NCI-H226 (cell line): ENCODE measurements around the gene TGFB1I1.
"Not testable (repeated sequence)": the region's sequence is repeated elsewhere in the genome, so short reads cannot be mapped to it uniquely, and the experiment has no call there.

ENCODE experiments used
- DNase-seq: peaks from one replicate; pipeline ENCODE4 v3.0.0-alpha.2; 2015

Gene TGFB1I1

DNA sequence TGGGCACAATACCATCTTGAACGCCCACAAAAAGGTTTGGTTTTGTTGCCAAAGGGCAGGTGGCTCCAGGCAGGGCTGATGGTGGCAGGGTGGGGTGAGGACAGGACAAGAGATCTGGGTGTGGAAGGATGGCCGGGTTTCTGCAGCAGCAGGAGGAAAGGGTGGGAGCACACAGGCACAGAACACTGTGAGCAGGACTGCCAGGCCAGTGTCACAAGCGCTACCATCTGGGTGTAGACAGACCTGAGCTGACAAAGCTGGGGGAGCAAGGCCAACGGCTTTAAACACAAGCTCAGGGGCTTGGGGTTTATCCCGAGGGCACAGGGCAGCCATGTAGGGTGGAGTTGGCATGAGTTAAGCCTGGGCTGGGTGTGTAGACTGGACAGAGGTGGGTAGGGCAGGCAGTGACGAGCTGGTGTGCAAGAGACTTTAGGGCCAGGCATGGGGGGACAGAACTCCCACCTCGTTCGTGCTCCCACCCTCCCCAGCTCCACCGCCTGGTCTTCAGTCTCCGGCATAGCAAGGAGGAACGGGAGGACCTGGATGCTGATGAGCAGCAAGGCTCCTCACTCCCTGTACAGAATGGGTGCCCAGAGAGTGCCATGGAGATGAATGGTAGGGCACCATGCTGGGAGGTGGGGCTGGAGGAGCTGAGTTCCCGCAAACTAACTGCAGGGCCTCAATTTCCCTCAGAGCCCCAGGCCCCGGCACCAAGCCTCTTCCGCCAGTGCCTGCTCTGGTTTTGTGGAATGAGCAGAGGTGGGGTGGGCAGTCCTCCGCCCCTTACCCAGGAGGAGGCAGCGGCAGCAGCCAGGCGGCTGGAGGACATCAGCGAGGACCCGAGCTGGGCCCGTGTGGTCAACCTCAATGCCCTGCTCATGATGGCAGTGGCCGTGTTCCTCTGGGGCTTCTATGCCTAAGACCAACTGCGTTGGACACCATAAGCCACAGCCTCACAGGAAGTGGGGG lies 17.9 kb downstream of the TGFB1I1 start:
- no peak for DNase-seq

GRCh38 chr16:31491778-31492418 lies 19.9 kb downstream of the TGFB1I1 start:
- no peak for DNase-seq

DNA sequence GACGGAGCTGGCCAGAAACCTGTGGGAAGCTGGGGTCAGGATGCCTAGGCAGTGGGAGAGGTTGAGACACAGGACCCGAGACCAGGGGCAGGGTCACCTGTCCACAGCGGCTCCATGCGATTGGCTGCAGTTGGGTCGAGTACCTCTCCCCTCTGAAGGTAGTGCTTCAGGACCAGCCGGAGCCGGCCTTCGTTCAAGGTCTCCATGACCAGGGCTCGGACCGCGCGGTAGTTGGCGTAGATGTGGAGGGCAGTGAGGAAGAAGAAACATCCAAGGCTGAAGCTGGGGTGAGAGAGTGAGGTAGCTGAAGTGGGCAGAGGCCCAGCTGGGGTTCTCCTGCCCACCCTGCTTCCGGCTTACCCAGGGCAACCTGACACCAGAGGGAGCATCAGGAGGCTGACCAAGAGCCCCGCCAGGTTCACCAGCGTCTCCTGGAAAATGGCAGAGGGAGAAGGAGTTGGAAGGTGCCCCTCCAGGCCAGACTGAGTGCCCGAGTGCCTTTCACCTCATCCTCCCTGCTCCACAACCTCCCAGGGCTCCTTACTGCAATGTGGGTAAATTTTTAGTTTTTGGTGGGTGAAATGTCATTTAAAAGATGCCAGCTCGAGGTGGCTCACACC lies 21.7 kb downstream of the TGFB1I1 start:
- no peak for DNase-seq

DNA sequence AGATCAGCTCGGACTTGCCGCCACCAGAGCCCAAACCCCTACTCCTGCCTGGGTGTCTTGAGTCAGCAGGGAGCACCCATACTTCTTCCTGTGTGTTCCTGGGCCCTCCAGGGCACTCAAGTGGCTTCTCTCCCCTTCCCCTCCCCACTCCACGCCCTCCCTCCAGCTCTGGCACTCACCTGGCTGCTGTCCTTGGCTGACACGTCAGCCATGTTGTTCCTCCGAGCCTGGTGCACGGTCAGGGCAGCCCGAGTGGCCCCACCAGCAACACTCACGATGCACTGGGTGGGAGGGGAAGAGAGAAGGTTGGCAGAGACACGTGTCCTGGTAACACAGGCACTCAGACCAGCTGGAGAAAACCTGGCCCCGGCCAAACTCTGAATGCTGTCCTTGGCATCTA lies 24.7 kb downstream of the TGFB1I1 start:
- no peak for DNase-seq

GRCh38 chr16:31498493-31498892 lies 26.5 kb downstream of the TGFB1I1 start:
- DNase-seq, result no peak

GRCh38 chr16:31499928-31500327 lies 28.0 kb downstream of the TGFB1I1 start:
- no peak for DNase-seq

DNA sequence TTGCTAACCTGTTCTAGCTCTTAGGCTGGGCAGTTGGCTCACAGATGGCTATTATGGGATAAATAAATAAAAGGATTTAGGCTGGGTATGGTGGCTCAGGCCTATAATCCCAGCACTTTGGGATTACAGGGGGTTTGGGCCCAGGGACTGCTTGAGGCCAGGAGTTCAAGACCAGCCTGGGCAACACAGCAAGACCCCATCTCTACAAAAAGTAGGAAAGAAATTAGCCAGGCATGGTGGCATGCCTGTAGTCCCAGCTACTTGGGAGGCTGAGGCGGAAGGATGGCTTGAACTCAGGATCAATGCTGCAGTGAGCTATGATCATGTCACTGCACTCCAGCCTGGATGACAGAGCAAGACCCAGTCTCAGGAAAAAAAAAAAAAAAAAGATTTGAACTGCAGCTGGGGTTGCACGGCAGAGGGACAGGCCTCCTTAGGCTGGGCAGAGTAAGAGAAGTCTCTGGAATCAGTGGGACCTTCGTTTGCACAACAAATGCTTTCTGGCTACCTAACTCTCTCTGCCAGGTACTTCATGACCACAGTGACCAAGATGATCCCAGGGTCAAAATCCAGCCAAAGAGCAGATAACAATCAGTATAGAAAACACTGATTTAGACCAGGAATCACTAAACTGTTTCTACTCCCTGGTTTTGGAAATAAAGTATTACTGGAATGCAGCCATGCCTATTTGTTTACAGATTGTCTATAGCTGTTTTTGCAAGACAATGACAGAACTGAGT lies 29.4 kb downstream of the TGFB1I1 start:
- no peak for DNase-seq

DNA sequence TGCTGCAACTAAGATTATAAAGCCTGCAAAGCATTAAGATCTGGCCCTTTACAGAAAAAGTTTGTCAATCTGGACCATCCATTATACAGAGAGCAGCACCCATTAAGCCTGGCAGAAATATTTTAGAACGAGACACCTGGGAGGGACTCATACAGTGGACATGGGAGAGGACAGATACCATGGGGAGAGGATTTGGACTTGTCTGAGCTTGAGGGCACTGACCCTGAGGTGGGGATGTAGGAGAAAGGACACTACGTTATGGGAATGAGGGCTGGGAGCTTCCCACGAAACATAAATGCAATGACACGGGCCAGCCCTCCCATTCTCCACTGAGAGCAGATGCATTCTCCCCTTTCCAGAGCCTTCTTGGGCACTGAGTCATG lies 30.0 kb downstream of the TGFB1I1 start:
- no peak for DNase-seq

DNA sequence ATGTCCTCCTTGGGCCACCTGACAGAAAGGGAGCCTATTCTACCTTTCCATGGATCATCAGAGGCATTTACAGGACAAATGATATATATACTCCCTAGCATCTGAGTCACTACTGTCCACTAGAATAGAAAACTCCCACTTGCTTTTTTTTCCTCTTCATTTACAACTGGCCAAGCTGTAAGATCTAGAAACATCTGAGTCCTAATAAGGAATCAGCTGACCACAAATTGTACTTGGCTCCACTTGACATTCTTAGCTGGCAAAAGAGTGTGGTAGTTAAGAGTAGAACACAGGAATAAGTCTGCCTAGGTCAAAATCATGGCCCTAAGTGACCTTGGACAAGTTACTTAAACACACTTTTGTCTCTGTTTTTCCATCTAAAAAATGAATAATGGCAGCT lies 31.0 kb downstream of the TGFB1I1 start:
- no peak for DNase-seq

DNA sequence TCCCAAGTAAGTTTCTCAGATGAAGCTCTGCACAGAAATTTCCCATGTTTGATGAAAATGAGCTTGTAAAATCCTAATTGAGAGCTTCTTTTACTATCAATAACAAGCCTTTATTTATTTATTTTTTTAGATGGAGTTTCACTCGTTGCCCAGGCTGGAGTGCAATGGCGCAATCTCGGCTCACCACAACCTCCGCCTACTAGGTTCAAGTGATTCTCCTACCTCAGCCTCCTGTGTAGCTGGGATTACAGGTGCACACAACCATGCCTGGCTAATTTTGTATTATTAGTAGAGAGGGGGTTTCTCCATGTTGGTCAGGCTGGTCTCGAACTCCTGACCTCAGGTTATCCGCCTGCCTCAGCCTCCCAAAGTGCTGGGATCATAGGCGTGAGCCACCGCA lies 31.6 kb downstream of the TGFB1I1 start:
- not testable (repeated sequence) for DNase-seq

GRCh38 chr16:31504159-31504558 lies 32.2 kb downstream of the TGFB1I1 start:
- no peak for DNase-seq

DNA sequence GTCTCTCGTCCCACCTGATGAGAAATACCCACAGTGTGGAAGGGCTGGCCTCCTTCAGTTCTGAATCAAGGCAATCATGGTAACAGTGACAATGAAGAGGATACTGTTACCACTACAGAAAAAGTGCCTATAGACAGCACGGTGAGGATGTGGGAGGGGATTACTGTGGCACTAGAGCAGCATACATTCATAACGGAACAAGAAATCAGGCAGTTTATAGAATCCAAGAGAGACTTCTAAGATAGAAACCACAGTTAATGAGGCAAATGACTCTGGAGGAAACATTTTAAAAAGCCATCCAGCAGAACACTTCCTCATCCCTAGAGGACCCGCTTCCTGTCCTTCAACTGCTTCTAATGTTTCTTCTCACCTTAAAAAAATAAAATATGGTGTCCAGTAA lies 33.5 kb downstream of the TGFB1I1 start:
- no peak for DNase-seq

- DNase-seq, result no peak
Observed at GRCh38 chr16:31507617-31507928, 35.6 kb downstream of the TGFB1I1 start.

DNA sequence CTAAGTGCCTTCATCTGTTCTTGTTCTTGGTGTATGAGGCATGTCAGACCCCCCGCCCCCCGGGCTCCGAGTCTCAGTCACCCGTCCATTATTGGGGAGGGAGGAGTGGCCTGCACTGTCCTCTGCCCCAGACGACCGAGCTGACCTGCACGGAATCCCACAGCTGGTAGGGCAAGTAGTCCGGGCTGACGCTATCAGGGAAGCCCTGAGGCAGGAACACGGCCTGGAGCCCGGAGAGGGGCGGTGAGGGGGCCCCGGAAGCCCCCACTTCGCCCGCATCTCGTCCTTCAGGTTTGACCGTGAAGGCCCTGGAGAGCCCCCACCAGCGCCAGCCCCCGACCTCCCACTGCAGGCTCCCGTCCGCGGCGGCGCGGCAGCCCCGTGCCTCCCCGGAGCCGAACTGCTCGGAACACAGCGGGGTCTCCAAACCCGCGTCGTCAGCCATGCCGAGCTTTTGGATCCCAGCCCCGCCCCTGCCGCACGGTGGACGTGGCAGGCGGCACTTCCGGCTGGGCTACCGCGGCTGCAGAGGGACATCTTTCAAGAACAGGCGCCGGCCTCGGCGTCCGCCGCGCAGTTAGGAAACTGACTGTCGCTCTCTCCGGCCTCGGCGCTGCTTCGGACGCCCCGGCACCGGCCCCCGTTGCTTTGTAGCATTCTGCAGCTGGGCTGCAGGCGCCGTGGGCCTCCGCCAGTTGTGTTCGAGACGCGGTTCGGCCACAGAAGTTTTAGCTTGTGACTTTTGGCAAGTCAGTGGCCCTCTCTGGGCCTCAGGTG lies 36.2 kb downstream of the TGFB1I1 start, which contains the start of gene RUSF1:
Gene RUSF1 (minus strand): TSS at position 463 of the 777 bp plus-strand sequence. CDS start 18 bp downstream, at position 445.
- peak; percentile 81 for DNase-seq

- DNase-seq, result peak; percentile 21
Observed at GRCh38 chr16:31508706-31509195, 36.8 kb downstream of the TGFB1I1 start.

- DNase-seq, result peak; percentile 72
Observed at GRCh38 chr16:31513126-31513525, 41.2 kb downstream of the TGFB1I1 start.

DNA sequence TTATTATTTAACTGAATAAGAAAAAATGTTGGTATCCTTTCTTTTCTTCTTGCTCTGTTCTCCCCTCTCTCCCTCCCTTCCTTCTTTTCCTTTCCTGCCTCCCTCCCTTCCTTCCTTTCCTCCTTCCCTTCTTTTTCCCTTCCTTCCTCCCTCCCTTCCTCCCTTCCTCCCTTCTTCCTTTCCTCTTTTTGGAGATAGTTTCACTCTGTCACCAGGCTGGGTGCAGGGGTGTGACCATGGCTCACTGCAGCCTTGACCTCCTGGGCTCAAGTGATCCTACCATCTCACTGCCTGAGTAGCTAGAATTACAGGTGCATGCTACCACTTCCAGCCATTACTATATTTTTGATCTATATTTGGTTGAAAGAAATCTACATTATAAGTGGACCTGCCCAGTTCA lies 41.9 kb downstream of the TGFB1I1 start:
- no peak for DNase-seq

- no peak for DNase-seq
Observed at GRCh38 chr16:31517800-31518402, 45.9 kb downstream of the TGFB1I1 start.

DNA sequence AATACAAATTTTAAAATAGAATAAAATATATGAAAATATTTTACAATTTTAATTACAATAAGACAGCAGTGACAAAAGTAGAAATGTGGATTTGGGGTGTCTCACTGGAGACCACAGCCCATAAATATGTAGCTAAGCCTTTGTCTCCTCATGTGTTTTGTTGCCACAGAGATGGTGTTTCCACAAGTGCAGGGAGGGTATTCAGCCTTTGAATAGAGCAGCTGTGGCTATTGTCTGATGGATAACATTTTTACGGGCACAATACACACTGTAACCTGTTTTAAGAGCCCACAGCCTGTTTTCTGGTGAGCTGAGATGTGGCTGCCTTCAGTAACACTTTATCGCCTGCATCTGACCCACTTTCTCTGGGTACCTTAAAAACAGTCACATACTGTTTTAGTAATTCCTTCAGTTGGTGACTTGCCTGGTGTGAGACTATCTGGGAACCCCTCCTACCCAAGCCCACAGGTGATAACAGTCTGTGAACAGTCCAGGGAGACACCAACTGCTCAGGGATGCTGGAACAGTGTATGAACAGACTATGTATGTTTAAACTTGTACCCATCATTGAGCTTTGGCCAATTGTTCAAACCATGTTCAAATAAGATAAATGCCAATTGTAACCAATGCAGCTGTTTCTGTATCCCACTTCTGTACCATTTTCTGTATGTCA lies 47.9 kb downstream of the TGFB1I1 start:
- no peak for DNase-seq

DNA sequence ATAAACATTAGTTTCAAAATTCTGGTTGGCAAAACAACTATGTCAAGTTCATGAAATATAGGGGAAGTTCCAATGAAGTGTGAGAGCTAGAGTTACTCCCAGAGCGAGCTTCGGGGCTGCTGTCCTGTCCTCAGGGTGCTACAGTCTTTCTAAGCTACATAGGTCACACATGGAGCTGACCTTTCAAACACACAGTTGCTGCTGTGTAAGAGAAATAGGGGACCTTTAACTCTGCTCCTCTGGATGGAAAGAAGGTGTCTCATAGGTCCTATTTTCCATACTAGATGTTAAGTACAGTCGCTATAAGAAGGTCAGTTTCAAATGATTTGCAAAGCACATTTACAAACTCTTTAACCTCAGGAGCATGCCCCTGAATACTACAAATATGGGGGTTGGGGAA lies 49.4 kb downstream of the TGFB1I1 start:
- DNase-seq, result no peak

DNA sequence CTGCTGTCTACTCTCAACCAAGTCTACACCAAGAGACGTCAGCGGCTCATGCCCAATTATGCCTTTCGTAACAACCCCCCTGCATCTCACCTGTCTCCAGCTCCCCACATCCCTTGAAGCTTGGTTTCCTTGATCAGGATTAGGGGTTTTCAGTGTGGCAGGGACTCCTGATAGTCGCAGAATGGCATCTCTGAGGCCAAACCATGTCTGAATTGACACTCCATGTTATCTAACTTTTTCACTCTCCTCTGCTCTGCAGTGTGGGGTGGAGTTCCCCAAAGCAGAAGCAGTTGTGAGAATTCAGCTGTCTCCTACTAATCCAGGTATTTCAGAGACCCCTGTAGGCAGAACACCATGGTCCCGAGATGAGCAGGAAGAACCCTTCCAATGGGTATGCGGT lies 50.1 kb downstream of the TGFB1I1 start:
- no peak for DNase-seq
